Activated naive CD8-positive, alpha-beta T cell treated with anti-CD3 and anti-CD28 coated beads, Interleukin-2, amount 10 ng/mL, durations not matched to agents 7 days and 5 days (primary cell): ENCODE data around the gene EXD3. TPM values are rescaled to one million over a fixed set of nuclear protein-coding genes. Genes with fewer than 3 reads are reported as not detected.
"Not testable (repeated sequence)": the region's sequence is repeated elsewhere in the genome, so short reads cannot be mapped to it uniquely, and the experiment has no call there.

ENCODE experiments used
- ATAC-seq: fragments of 150-1000 bp; cut with Tn5 transposase; one replicate; pipeline ENCODE4 v1.10.0; 2021; ENCODE audit warnings: low read depth, moderate library complexity
- POLR2A ChIA-PET: fragments of 350-600 bp; sonication (Branson Sonifier 250); formaldehyde crosslinking; loops from one replicate; lab custom pipeline; 2021; ENCODE audit warnings: antibody characterized with exemption; lab: Charles Lee
- DNase-seq: peaks from one replicate; pipeline ENCODE4 v3.0.0; 2021
- H3K27ac Mint-ChIP-seq: one replicate; pipeline ENCODE4 v1.8.0; 2022; ENCODE audit warnings: mild to moderate bottlenecking, mixed read lengths
- H3K27me3 Mint-ChIP-seq: one replicate; pipeline ENCODE4 v1.8.0; 2022; ENCODE audit warnings: mild to moderate bottlenecking, moderate library complexity, mixed read lengths
- H3K36me3 Mint-ChIP-seq: one replicate; pipeline ENCODE4 v1.8.0; 2021; ENCODE audit warnings: mild to moderate bottlenecking, mixed read lengths
- H3K4me1 Mint-ChIP-seq: one replicate; pipeline ENCODE4 v1.8.0; 2021; ENCODE audit warnings: mixed read lengths
- H3K4me3 Mint-ChIP-seq: one replicate; pipeline ENCODE4 v1.8.0; 2022; ENCODE audit warnings: mild to moderate bottlenecking, moderate library complexity, mixed read lengths
- H3K9me3 Mint-ChIP-seq: one replicate; pipeline ENCODE4 v1.8.0; 2021; ENCODE audit warnings: mixed read lengths
- total RNA-seq, 2 experiments: library from RNA; stranded (reverse); gene quantifications; one replicate each; pipeline ENCODE4 v1.2.3, GENCODE V29; 2021

Gene EXD3
- total RNA-seq, 2 experiments from 2014 or later, result 23.4 to 24.7 TPM

DNA sequence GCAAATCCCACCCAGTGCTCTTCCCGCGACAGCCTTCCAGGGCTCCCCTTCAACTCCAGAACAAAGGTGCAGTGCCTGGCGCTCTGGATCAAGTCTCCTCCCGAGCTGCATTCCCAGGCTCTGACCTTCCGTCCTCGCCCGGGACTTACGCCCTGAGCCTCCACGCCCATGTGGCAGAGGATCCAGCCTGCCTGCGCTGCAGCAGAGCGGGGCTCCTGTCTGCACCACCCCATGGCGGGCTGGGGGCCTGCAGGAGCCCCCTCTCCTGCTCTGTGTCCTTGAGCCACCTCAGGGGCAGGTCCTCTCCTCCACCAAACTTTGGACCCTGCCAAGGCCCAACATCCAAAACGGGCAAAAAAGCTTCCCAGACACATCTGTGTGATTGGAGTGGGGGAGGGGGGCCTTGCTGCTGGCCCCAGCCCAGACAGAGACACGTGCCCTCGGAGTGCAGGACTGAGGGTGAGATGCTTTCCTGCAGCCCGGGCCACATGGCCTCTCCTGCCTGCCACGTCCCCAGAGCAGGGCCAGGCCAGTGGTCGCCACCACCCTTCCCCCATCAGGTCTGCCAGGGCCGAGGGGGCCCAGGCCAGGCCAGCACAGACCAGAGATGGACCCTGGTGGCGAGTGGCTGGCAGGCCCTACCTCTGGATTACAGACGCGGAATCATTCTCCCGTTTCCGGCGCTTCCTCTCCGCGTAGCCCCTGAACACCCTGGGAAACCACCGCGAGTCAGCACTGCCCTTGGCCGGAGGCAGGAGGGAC lies 31.8 kb upstream of the EXD3 start:
- H3K4me1 Mint-ChIP-seq, result peaks cover 14% of the 10 kb centered on the region
- H3K27me3 Mint-ChIP-seq, result no peaks in the 10 kb centered on the region
- ATAC-seq (no peak), DNase-seq (peak; percentile 30)
- H3K36me3 Mint-ChIP-seq, result peaks cover 29% of the 10 kb centered on the region
- POLR2A ChIA-PET, result interaction anchor here (1.2 kb wide), 1 partner anchor 9 kb away, joined by 5 read pairs; no protein-coding TSS in a partner anchor
- no peak overlapping the region for H3K4me3 Mint-ChIP-seq
- no peaks in the 10 kb centered on the region for H3K9me3 Mint-ChIP-seq
- H3K27ac Mint-ChIP-seq, result no peak overlapping the region

- DNase-seq, result peak; percentile 41
- POLR2A ChIA-PET, result interaction anchor here (2.0 kb wide), 1 partner anchor 8 kb away, joined by 5 read pairs; no protein-coding TSS in a partner anchor
- peaks cover 15% of the 10 kb centered on the region for H3K4me1 Mint-ChIP-seq
- H3K27ac Mint-ChIP-seq, result no peak overlapping the region
- no peak overlapping the region for H3K4me3 Mint-ChIP-seq
- peaks cover 33% of the 10 kb centered on the region for H3K36me3 Mint-ChIP-seq
- H3K9me3 Mint-ChIP-seq, result no peaks in the 10 kb centered on the region
- ATAC-seq, result no peak
- H3K27me3 Mint-ChIP-seq, result no peaks in the 10 kb centered on the region
These were observed 31.2 kb upstream of the EXD3 start for GRCh38 chr9:137454145-137454596.

GRCh38 chr9:137453643-137454081 lies 30.7 kb upstream of the EXD3 start:
- Mint-ChIP-seq H3K36me3 (peaks cover 37% of the 10 kb centered on the region), H3K4me3 (no peak overlapping the region), H3K27ac (no peak overlapping the region), H3K9me3 (no peaks in the 10 kb centered on the region), H3K4me1 (peaks cover 15% of the 10 kb centered on the region), H3K27me3 (no peaks in the 10 kb centered on the region)
- POLR2A ChIA-PET, result interaction anchor here (1.0 to 2.0 kb wide), 2 partner anchors 8 to 10 kb away, joined by 3 to 5 read pairs; no protein-coding TSS in a partner anchor
- ATAC-seq (no peak), DNase-seq (peak; percentile 39)

- POLR2A ChIA-PET, result interaction anchor here (1.0 to 2.0 kb wide), 2 partner anchors 9 to 10 kb away, joined by 3 to 5 read pairs; no protein-coding TSS in a partner anchor
- no peak overlapping the region for H3K27ac Mint-ChIP-seq
- H3K36me3 Mint-ChIP-seq, result peaks cover 40% of the 10 kb centered on the region
- H3K4me1 Mint-ChIP-seq, result peaks cover 15% of the 10 kb centered on the region
- no peaks in the 10 kb centered on the region for H3K9me3 Mint-ChIP-seq
- no peak overlapping the region for H3K4me3 Mint-ChIP-seq
- ATAC-seq (no peak), DNase-seq (peak; percentile 34)
- H3K27me3 Mint-ChIP-seq, result no peaks in the 10 kb centered on the region
These were observed 30.0 kb upstream of the EXD3 start for GRCh38 chr9:137452761-137453642.

DNA sequence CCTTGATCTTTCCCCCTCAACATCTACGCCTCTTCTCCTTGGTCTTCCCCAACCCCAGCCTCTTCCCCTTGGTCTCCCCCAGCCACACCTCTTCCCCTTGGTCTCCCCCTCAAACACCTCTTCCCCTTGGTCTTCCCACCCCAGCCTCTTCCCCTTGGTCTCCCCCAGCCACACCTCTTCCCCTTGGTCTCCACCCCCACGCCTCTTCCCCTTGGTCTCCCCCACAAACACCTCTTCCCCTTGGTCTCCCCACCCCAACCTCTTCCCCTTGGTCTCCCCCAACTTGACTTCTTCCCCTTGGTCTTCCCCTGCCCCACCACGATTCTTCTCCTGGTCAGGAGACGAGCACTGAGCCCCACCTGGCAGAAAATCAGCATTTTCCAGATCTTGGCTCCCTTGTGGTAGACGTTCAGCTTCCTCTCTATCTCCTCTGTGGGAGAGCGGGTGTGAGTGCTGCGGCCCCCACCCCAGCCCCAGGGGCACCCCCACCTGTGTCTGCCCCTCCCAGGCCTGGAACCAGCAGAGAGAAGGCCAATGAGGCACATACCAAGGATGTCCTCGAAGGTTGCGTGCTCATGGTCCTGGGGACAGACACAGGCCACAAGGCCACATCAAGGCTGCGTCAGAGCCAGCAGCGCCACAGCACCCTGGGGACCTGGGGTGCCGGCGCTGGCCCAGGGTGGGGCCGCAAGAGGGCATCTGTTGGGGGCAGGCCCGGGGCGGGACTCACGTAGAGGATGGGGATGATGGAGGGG lies 29.2 kb upstream of the EXD3 start:
- Mint-ChIP-seq H3K27me3 (no peaks in the 10 kb centered on the region), H3K4me3 (peak overlapping the region; percentile 40), H3K9me3 (no peaks in the 10 kb centered on the region), H3K4me1 (peaks cover 16% of the 10 kb centered on the region), H3K27ac (peak overlapping the region; percentile 90), H3K36me3 (peaks cover 40% of the 10 kb centered on the region)
- ATAC-seq (no peak), DNase-seq (peak; percentile 34)
- POLR2A ChIA-PET, result interaction anchor here (2.0 kb wide), 1 partner anchor 10 kb away, joined by 5 read pairs; no protein-coding TSS in a partner anchor

- Mint-ChIP-seq H3K36me3 (peaks cover 38% of the 10 kb centered on the region), H3K4me1 (peaks cover 16% of the 10 kb centered on the region), H3K27ac (peak overlapping the region; percentile 90), H3K4me3 (peak overlapping the region; percentile 40)
- H3K9me3 Mint-ChIP-seq, H3K27me3 Mint-ChIP-seq, DNase-seq, POLR2A ChIA-PET, ATAC-seq: not testable (repeated sequence)
These were observed 28.5 kb upstream of the EXD3 start for GRCh38 chr9:137451264-137452005.

GRCh38 chr9:137450539-137451222 lies 27.7 kb upstream of the EXD3 start:
- peak overlapping the region; percentile 83 for H3K27ac Mint-ChIP-seq

DNA sequence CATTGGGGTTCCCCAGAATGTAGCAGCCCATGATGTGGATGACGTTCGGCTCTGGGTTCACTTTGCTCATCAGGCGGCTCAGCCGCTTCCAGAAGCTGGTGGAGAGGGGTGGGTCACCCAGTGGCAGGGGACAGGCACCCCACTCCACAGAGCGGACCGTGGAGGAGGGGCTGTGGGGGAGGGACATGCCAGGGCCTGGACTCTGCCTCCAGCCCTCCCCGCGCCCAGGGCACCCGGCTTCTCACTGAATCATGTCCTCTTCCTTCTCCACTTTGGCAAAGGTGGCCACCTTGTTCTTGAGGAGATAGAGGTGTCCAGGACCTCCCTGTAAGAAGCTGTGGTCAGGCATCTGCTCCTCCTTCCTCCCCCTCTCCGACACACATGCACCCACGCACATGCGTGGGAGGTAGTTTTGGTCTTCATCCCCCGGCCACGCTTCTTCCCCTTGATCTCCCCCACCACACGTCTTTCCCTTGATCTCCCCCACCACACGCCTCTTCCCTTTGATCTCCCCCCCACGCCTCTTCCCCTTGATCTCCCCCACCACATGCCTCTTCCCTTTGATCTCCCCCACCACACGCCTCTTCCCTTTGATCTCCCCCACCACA lies 27.1 kb upstream of the EXD3 start:
- ATAC-seq, result no peak
- Mint-ChIP-seq H3K36me3 (peaks cover 30% of the 10 kb centered on the region), H3K4me3 (no peak overlapping the region), H3K27ac (peak overlapping the region; percentile 65), H3K9me3 (no peaks in the 10 kb centered on the region), H3K27me3 (peaks cover 2% of the 10 kb centered on the region), H3K4me1 (peaks cover 17% of the 10 kb centered on the region)
- POLR2A ChIA-PET, result no interaction called here
- DNase-seq, result peak; percentile 43

More at GRCh38 chr9:137450539-137451222, 27.7 kb upstream of the EXD3 start:
- POLR2A ChIA-PET, ATAC-seq, H3K9me3 Mint-ChIP-seq, H3K27me3 Mint-ChIP-seq, H3K4me3 Mint-ChIP-seq: not testable (repeated sequence)
- Mint-ChIP-seq H3K4me1 (peaks cover 14% of the 10 kb centered on the region), H3K36me3 (peaks cover 33% of the 10 kb centered on the region)
- DNase-seq, result peak; percentile 32

DNA sequence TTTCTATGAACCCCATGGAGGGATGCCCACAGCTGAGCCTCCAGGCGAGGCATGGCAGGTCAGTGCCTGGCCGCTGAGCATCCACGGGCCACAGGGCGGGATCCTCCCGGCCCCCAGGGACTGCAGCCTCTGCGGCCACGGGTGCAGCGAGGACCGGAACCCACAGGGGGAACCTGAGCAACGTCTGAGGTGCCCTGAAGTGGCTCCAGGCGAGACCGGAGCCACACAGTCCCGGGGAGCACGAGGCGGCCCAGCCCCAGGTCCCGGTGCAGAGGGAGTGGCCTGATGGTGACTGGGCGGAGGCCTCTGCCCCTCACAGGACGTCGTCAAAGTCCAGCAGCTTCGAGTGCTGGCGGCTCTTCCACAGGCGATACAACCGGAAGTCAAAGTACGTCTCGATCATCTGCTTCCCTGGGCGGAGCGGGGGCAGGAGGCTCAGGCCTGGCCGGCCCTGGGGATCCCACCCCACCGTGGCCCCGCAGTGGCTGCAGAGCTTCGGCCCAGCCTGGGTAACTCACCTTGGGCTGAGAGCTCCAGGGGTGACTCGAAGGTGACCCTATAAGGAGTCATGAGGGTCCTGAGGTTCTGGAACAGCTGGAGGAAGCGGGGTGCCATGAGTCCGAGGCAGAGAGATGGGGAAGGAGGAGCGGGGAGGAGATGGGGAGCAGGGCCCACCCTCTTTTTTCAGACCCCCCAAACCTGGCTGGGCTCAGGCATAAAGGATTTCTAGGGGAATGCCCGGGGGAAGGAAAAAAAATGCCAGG lies 26.3 kb upstream of the EXD3 start:
- H3K4me3 Mint-ChIP-seq, result no peak overlapping the region
- peaks cover 26% of the 10 kb centered on the region for H3K36me3 Mint-ChIP-seq
- ATAC-seq, result no peak
- peak; percentile 29 for DNase-seq
- POLR2A ChIA-PET, result no interaction called here
- no peak overlapping the region for H3K27ac Mint-ChIP-seq
- H3K9me3 Mint-ChIP-seq, result no peaks in the 10 kb centered on the region
- H3K27me3 Mint-ChIP-seq, result peaks cover 4% of the 10 kb centered on the region
- H3K4me1 Mint-ChIP-seq, result peaks cover 15% of the 10 kb centered on the region

- DNase-seq, result peak; percentile 26
- Mint-ChIP-seq H3K4me3 (no peak overlapping the region), H3K36me3 (peaks cover 23% of the 10 kb centered on the region), H3K9me3 (no peaks in the 10 kb centered on the region), H3K27ac (peak overlapping the region; percentile 38), H3K4me1 (peaks cover 15% of the 10 kb centered on the region), H3K27me3 (peaks cover 7% of the 10 kb centered on the region)
- POLR2A ChIA-PET, result no interaction called here
- no peak for ATAC-seq
These were observed 25.6 kb upstream of the EXD3 start for GRCh38 chr9:137448602-137448962.
